GM18858 (cell line): Measurements from ENCODE around the gene APC2.

Experiments
- ATAC-seq: cut with Tn5 transposase; IDR thresholded peaks from one replicate; pipeline ENCODE4 v1.9.1; 2021; ENCODE audit not compliant: unreplicated experiment

Gene APC2

GRCh38 chr19:1446713-1447481 is 3.0 kb upstream of the APC2 start:
- no peak for ATAC-seq

GRCh38 chr19:1447504-1447903 is 2.4 kb upstream of the APC2 start:
- no peak for ATAC-seq

- ATAC-seq = no peak
Measured at GRCh38 chr19:1447944-1448343, 2.0 kb upstream of the APC2 start.

GRCh38 chr19:1450735-1451731 is 1.1 kb downstream of the APC2 start:
- ATAC-seq = no peak

GRCh38 chr19:1451916-1452801 is 2.2 kb downstream of the APC2 start:
- ATAC-seq = no peak

GRCh38 chr19:1452802-1453524 is 3.0 kb downstream of the APC2 start:
- ATAC-seq = no peak

GRCh38 chr19:1453525-1454364 is 3.8 kb downstream of the APC2 start:
- no peak for ATAC-seq

GRCh38 chr19:1455002-1455335 is 5.0 kb downstream of the APC2 start:
- ATAC-seq = no peak

GRCh38 chr19:1455336-1456120 is 5.6 kb downstream of the APC2 start:
- no peak for ATAC-seq

GRCh38 chr19:1456121-1456900 is 6.4 kb downstream of the APC2 start:
- ATAC-seq = no peak

GRCh38 chr19:1457031-1457739 is 7.3 kb downstream of the APC2 start:
- no peak for ATAC-seq

GRCh38 chr19:1457892-1458291 is 8.0 kb downstream of the APC2 start:
- ATAC-seq = no peak

- no peak for ATAC-seq
Measured at GRCh38 chr19:1459479-1459878, 9.6 kb downstream of the APC2 start.

GRCh38 chr19:1460033-1460995 is 10.4 kb downstream of the APC2 start:
- ATAC-seq = no peak

GRCh38 chr19:1461862-1462261 is 11.9 kb downstream of the APC2 start:
- no peak for ATAC-seq
